ENCODE measurements around the gene SNX17.
"Not testable (repeated sequence)": the region's sequence is repeated elsewhere in the genome, so short reads cannot be mapped to it uniquely, and the experiment has no call there.

The SNX17 gene, protein sequence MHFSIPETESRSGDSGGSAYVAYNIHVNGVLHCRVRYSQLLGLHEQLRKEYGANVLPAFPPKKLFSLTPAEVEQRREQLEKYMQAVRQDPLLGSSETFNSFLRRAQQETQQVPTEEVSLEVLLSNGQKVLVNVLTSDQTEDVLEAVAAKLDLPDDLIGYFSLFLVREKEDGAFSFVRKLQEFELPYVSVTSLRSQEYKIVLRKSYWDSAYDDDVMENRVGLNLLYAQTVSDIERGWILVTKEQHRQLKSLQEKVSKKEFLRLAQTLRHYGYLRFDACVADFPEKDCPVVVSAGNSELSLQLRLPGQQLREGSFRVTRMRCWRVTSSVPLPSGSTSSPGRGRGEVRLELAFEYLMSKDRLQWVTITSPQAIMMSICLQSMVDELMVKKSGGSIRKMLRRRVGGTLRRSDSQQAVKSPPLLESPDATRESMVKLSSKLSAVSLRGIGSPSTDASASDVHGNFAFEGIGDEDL

DNA sequence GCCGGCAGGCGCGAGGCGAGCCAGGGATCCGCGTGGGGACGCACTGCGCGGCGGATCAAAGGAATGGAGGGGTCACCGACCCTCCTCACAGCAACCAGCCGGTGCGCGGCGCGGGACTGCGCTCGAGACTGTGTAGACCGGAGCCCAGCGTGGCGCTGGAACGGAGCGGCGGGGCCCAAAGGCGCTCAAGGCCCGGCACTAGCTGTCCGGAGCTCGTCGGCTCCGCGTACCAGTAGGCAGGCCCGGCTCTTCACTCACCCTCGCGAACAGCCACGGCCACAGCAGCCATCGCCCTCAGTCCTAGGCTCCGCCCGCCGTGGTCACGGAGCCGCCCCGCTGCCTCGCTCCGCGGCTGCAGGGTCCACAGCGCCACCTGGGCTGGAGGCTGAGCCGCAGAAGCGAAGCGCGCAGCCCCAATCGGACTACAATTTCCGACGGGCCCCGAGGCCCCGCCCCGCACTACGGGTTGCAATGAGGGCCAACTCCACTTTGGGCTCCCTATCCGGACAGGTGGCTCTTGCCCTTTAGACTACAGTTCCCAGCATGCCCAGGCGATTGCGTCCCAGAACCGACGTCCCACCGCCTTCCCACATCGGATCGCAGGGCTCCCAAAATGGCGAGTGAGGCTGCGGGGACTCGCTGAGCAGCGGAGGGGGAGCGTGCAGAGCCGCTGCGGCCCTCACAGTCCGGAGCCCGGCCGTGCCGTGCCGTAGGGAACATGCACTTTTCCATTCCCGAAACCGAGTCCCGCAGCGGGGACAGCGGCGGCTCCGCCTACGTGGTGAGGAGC is at the start of gene SNX17, which contains the start of gene EIF2B4:
Gene SNX17 (plus strand): TSS at position 591 of the 790 bp plus-strand sequence. CDS start 128 bp downstream, at position 719.
Gene EIF2B4 (minus strand): TSS at position 313 of the 790 bp plus-strand sequence. CDS start 24 bp downstream, at position 289.
- peak; percentile 99 for DNase-seq (ENCODE audit: low read depth in 2 of 2)

- no peak for DNase-seq (ENCODE audit: low read depth in 2 of 2)
These were observed 49.4 kb upstream of the SNX17 start for GRCh38 chr2:27320958-27321543.

GRCh38 chr2:27322301-27322765 is 48.1 kb upstream of the SNX17 start:
- DNase-seq (ENCODE audit: low read depth in 2 of 2): no peak

GRCh38 chr2:27322766-27323595 is 47.4 kb upstream of the SNX17 start, which contains the start of gene MPV17:
Gene MPV17, minus strand, starts transcription at chr2:27323097. Its CDS starts 580 bp downstream, at chr2:27322517.
- peak; percentile 77 to 89 for DNase-seq (ENCODE audit: low read depth in 2 of 2)

GRCh38 chr2:27323596-27324285 is 46.7 kb upstream of the SNX17 start:
- no peak for DNase-seq (ENCODE audit: low read depth in 2 of 2)

DNA sequence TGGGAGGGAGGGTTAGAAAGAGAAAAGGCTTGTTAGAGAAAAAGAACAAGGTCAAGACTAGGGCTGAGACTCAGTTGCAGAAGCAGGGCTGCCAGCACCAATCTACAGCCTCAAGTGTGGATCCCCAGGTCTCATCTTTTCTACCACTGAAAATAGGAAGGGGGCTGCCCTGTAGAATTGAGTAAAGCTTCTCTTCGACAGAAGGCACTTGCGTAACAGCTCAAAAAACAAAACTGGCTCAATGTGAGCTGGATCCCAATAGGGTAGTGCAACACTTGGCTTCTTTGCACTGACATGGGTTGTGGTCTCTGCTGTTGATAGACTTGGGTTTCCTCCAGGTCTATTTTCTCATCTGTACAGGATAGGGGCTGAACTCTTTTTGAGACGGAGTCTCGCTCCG is 45.7 kb upstream of the SNX17 start:
- DNase-seq (ENCODE audit: low read depth in 2 of 2): no peak

DNA sequence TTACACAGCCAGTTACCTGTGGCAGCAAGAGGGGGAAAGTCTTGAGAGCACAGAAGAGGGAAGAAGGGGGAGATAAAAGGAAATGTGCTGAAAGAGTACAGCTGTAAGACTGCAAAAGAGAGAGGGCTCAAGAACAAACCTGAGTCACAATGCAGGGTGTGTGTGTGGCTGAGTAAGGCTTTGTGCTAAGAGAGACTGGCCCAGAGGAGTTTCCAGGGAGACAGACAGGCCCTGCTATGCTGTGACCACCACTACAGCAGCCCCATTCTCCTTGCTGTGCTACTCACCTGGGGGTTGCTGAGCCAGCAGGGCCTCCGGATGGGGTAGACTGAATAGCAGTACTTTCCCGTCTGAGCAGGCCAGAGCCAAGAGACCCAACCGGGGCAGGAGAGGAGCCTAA is 35.1 kb upstream of the SNX17 start:
- DNase-seq (ENCODE audit: low read depth in 2 of 2): no peak

- no peak for DNase-seq (ENCODE audit: low read depth in 2 of 2)
These were observed 34.2 kb upstream of the SNX17 start for GRCh38 chr2:27336173-27336572.

DNA sequence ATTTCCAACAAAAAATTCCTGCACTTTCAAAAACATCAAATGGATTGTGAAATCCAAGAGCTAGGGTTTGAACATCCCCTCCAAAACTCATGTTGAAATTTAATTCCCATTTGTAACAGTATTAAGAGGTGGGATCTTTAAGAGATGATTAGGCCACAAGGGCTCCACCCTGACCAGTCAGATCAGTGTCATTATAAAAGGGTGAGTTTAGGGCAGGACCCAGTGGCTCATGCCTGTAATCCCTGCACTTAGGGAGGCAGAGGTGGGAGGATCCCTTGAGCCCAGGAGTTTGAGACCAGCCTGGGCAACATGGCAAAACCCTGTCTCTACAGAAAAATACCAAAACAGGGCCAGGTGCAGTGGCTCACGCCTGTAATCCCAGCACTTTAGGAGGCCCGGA is 22.8 kb upstream of the SNX17 start:
- DNase-seq (ENCODE audit: low read depth in 2 of 2): no peak

DNA sequence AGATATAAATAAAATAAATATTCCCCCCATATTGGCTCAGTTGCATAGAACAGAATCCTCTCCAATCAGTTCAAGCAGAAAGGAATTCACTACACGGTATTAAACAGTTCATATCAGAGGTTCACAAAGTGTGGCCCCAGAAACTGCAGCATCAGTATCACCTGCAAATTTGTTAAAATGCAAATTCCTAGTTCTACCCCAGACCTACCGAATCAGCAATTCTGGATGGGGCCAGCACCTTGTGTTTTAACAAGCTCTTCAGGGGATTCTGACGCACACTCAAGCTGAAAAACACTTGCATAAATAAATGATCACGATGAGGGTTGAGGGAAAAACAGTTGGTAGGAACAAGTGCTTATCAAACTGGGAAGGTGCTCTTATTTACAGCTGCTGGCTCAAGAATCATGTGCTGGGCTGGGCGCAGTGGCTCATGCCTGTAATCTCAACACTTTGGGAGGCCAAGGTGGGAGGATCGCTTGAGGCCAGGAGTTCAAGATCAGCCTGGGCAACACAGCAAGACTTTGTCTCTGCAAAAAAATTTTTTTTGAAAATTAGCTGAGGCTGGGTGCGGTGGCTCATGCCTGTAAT is 20.2 kb upstream of the SNX17 start:
- DNase-seq (ENCODE audit: low read depth in 2 of 2): no peak

GRCh38 chr2:27351802-27352598 is 18.4 kb upstream of the SNX17 start:
- DNase-seq (ENCODE audit: low read depth in 2 of 2): no peak

DNA sequence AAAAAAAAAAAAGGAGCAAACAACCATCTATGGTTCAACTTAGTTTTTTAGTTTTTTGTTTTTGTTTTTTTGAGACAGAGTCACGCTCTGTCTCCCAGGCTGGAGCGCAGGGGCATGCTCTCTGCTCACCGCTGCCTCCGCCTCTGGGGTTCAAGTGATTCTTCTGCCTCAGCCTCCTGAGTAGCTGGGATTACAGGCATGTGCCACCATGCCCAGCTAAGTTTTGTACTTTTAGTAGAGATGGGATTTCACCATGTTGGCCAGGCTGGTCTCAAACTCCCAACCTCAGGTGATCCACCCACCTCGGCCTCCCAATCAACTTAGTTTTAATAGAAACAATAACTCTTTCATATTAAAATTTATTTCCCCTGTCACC is 17.0 kb upstream of the SNX17 start:
- not testable (repeated sequence) for DNase-seq (ENCODE audit: low read depth in 2 of 2)

DNA sequence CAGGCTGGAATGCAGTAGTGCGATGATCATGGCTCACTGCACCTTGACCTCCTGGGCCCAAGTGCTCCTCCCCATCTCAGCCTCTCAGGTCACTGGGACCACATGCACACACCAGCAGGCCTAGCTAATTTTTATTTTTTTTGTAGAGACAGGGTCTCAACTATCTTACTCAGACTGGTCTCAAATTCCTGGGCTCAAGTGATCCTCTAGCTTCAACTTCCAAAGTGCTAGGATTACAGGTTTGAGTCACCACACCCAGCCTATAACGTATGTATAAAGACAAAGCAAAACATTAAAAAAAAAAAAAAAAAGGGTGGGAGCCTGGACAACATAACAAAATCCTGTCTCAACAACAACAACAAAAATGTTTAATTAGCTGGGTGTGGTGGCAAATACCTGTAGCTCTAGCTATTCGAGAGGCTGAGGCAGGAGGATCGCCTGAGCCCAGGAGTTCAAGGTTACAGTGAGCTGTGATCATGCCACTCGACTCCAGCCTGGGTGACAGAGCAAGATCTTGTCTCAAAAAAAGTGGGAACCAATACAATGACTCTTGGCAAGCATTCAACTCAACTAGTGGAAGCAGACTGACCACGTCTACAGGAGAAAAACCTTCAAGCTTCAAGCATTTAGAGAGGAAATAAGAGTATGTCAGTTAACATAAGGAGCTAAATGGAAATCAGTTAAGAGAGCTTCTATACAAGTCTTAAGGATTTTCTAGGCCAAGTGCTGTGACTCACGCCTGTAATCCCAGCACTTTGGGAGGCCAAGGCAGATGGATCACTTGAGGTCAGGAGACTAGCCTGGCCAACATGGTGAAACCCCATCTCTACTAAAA is 16.4 kb upstream of the SNX17 start:
- no peak for DNase-seq (ENCODE audit: low read depth in 2 of 2)

DNA sequence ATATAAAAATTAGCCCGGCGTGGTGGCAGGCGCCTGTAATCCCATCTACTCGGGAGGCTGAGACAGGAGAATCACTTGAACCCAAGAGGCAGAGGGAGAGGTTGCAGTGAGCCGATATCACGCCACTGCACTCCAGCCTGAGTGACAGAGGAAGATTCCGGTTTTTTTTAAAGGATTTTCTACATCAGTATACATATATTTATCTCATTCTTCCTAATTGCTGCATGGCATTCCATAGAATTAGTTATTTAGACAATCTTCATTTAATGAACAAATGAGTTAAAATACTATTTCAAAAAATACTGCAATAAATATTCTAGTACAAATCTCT is 15.9 kb upstream of the SNX17 start:
- DNase-seq (ENCODE audit: low read depth in 2 of 2): no peak

DNA sequence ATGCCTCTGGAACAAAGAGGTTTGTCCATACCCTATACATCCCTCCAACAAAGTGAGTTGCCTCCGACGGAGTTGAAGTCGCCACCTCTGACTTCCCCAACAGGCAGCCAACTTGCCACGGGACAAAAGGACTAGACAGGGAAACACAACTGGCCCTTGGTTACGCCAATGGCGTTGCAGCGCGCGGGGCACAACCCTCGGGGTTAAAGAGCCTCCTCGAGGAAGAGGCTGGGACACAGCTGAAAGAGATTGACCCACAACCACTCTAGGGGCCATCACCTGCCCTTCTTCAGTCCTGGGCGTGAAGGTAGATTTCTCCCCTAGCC is 14.4 kb upstream of the SNX17 start:
- peak in 1 of 2 experiments; percentile 43 for DNase-seq (ENCODE audit: low read depth in 2 of 2)

GRCh38 chr2:27356382-27357181 is 13.8 kb upstream of the SNX17 start, which contains the start of gene GTF3C2:
Gene GTF3C2, minus strand, starts transcription at chr2:27356764. Its CDS starts 13,210 bp downstream, at chr2:27343554.
- DNase-seq (ENCODE audit: low read depth in 2 of 2): peak; percentile 82 to 90

GRCh38 chr2:27362678-27363420 is 7.6 kb upstream of the SNX17 start:
- DNase-seq (ENCODE audit: low read depth in 2 of 2): no peak

Data from stimulated activated CD4-positive, alpha-beta T cell treated with anti-CD3 and anti-CD28 coated beads, Interleukin-12 subunit alpha, Interleukin-12 subunit beta, amount 100 ng/mL, for 24 hours (primary cell).